Mammary epithelial cell (primary cell): Measurements from ENCODE around the gene FOLR3.
A peak's percentile ranks its signal among the peaks of the same experiment; 100 is the strongest.

Source experiments
- EZH2 ChIP-seq: IDR thresholded peaks from 2 replicates; pipeline ENCODE4 v1.6.1; 2012; ENCODE audit warnings: low read length, inconsistent platforms, borderline replicate concordance
- TF ChIP-seq, protein P1 (sequence below), 2 donors: IDR thresholded peaks in 1 of 2; conservative IDR thresholded peaks in 1 of 2; 2 replicates each; pipeline ENCODE4 v1.5.1; 2011 to 2012; ENCODE audit warnings: inconsistent platforms in 2 of 2, low read length in 2 of 2, mild to moderate bottlenecking in 2 of 2, control low read depth in 1 of 2, low read depth in 1 of 2; ENCODE audit not compliant: insufficient read depth in 1 of 2; ENCODE audit errors: extremely low read depth in 1 of 2

DNA sequence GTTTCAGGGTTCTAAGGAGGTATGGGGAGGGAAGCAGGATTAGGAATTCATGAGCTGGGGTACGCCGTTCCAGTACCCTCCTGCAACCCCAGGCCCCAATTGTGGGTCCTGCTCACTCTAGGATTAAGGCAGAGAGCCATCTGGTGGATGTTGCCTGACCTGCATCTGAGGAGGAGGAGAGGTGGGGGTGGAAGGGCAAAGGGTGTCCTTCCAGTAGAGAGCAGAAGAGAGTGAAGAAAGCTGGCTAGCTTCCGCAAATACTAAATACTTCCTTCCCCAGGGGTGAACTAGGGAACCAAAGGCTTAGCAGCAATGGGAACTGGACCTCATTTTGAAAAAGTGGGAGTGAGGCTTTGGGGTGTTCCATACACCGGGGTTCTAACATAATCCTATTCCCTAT is 44.2 kb upstream of the FOLR3 start:
- no peak for TF ChIP-seq EZH2
- TF ChIP-seq, protein P1, sequence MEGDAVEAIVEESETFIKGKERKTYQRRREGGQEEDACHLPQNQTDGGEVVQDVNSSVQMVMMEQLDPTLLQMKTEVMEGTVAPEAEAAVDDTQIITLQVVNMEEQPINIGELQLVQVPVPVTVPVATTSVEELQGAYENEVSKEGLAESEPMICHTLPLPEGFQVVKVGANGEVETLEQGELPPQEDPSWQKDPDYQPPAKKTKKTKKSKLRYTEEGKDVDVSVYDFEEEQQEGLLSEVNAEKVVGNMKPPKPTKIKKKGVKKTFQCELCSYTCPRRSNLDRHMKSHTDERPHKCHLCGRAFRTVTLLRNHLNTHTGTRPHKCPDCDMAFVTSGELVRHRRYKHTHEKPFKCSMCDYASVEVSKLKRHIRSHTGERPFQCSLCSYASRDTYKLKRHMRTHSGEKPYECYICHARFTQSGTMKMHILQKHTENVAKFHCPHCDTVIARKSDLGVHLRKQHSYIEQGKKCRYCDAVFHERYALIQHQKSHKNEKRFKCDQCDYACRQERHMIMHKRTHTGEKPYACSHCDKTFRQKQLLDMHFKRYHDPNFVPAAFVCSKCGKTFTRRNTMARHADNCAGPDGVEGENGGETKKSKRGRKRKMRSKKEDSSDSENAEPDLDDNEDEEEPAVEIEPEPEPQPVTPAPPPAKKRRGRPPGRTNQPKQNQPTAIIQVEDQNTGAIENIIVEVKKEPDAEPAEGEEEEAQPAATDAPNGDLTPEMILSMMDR (conservative IDR thresholded peaks at IDR 0.05 in 1 of 2, IDR thresholded peaks at IDR 0.05 in 1 of 2; ENCODE audit: extremely low read depth in 1 of 2, insufficient read depth in 1 of 2, low read depth in 1 of 2, low read length in 2 of 2), result peak; percentile 84 to 89
